NB4 (cell line): ENCODE data around the gene SMIM10L2A.
"Not testable (repeated sequence)": the region's sequence is repeated elsewhere in the genome, so short reads cannot be mapped to it uniquely, and the experiment has no call there.

ENCODE experiments used
- DNase-seq: peaks from one replicate; pipeline ENCODE4 v3.0.0; 2010; ENCODE audit warnings: low read depth
- H3K4me3 ChIP-seq: one replicate; pipeline ENCODE4 v1.5.1; 2011; ENCODE audit warnings: mild to moderate bottlenecking, low read depth, low read length, moderate library complexity
- CTCF ChIP-seq: IDR thresholded peaks from one replicate; pipeline ENCODE4 v1.5.1; 2012; ENCODE audit warnings: low read depth, low read length
- MAX ChIP-seq: IDR thresholded peaks from 2 replicates; pipeline ENCODE4 v1.6.1; 2011; ENCODE audit warnings: low read depth, low read length
- MYC ChIP-seq: IDR thresholded peaks from 2 replicates; pipeline ENCODE4 v1.6.1; 2011; ENCODE audit warnings: low read depth, low read length
- POLR2A ChIP-seq: IDR thresholded peaks from 2 replicates; pipeline ENCODE4 v1.6.1; 2011; ENCODE audit warnings: mild to moderate bottlenecking; ENCODE audit not compliant: insufficient read length; ENCODE audit errors: extremely low read depth

Gene SMIM10L2A

GRCh38 chrX:135410861-135411627 is 10.7 kb upstream of the SMIM10L2A start:
- no peak for TF ChIP-seq CTCF
- no peak for TF ChIP-seq POLR2A
- no peak for TF ChIP-seq MYC
- TF ChIP-seq MAX, result no peak
- peak; percentile 25 for DNase-seq
- H3K4me3 ChIP-seq, result no peak overlapping the region

- TF ChIP-seq MYC, result no peak
- no peak for TF ChIP-seq MAX
- no peak for TF ChIP-seq POLR2A
- TF ChIP-seq CTCF, result no peak
- DNase-seq, result peak; percentile 17
These were observed 9.9 kb upstream of the SMIM10L2A start for GRCh38 chrX:135411893-135412292.

GRCh38 chrX:135416546-135416945 is 5.2 kb upstream of the SMIM10L2A start:
- TF ChIP-seq CTCF (no peak), MAX (no peak), POLR2A (no peak), MYC (no peak)
- no peak for DNase-seq
- no peak overlapping the region for H3K4me3 ChIP-seq

More at GRCh38 chrX:135411893-135412292, 9.9 kb upstream of the SMIM10L2A start:
- H3K4me3 ChIP-seq, result no peak overlapping the region

- no peak for DNase-seq
- TF ChIP-seq MAX (no peak), CTCF (no peak), POLR2A (no peak), MYC (no peak)
- no peak overlapping the region for H3K4me3 ChIP-seq
These were observed 913 bp upstream of the SMIM10L2A start for GRCh38 chrX:135420831-135421230.

GRCh38 chrX:135421537-135421931 is 210 bp upstream of the SMIM10L2A start:
- DNase-seq, result peak; percentile 86
- TF ChIP-seq MAX, result no peak
- TF ChIP-seq POLR2A, result peak; percentile 29
- no peak for TF ChIP-seq CTCF
- no peak for TF ChIP-seq MYC
- H3K4me3 ChIP-seq, result peak overlapping the region; percentile 25

- not testable (repeated sequence) for H3K4me3 ChIP-seq, DNase-seq
These were observed 1.0 kb downstream of the SMIM10L2A start for GRCh38 chrX:135422810-135423168.

GRCh38 chrX:135423173-135423864 is 1.6 kb downstream of the SMIM10L2A start:
- not testable (repeated sequence) for DNase-seq, H3K4me3 ChIP-seq
